GM19351 (cell line): ENCODE data around the gene MSN.
"Not testable (repeated sequence)": the region's sequence is repeated elsewhere in the genome, so short reads cannot be mapped to it uniquely, and the experiment has no call there.

ENCODE experiments used
- ATAC-seq: cut with Tn5 transposase; IDR thresholded peaks from one replicate; pipeline ENCODE4 v1.9.1; 2021; ENCODE audit warnings: mild to moderate bottlenecking, moderate library complexity; ENCODE audit not compliant: unreplicated experiment

MSN gene

DNA sequence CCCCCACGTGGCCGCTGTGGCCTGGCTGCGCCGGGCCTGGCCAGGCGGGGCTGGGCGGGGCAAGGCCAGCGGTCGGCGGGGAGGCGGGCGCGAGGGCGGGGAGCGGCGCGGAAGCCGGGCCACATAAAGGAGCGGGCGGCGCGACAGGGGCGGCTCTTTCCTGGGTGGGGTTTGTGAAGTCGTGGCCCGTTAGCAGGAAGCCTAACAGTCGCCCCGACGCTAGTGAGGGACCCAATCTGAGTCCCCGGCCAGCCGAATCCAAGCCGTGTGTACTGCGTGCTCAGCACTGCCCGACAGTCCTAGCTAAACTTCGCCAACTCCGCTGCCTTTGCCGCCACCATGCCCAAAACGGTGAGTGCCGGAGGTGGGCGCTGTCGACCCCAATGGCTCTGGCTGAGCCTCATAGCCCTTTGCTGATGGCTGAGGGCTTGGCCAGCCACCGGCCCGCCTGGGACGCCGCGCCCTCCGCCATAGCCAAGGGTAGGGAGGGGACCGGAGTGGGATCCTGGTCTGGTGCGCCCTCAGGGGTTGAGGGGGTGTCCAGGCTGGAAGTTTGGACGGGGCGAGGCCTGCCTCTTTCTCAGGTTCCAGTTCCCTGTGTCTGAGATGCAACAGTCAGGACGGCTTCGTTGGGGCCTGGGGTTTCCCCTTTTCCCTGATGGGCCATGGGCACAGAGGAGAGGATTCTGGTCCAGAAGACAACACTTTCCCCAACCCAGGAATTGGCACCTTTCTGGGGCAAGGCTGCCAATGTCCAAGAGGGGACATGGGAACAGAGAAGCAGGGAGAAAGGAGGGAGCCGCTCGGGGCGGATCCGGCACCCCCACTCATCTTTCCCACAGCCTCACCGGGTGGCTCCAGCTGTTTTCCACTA, at the start of gene MSN:
Gene MSN, plus strand, starts transcription at position 152 of the 874 bp plus-strand sequence. Its CDS starts 188 bp downstream, at position 340.
- ATAC-seq = peak; percentile 78

DNA sequence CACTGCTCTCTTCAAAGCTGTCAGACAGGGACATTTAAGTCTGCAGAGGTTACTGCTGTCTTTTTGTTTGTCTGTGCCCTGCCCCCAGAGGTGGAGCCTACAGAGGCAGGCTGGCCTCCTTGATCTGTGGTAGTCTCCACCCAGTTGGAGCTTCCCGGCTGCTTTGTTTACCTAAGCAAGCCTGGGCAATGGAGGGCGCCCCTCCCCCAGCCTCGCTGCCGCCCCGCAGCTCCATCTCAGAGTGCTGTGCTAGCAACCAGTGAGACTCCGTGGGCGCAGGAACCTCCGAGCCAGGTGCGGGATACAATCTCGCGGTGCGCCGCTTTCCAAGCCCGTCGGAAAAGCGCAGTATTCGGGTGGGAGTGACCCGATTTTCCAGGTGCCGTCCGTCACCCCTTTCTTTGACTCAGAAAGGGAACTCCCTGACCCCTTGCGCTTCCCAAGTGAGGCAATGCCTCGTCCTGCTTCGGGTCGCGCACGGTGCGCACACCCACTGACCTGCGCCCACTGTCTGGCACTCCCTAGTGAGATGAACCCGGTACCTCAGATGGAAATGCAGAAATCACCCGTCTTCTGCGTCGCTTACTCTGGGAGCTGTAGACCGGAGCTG, 47.3 kb upstream of the MSN start:
- ATAC-seq = not testable (repeated sequence)

DNA sequence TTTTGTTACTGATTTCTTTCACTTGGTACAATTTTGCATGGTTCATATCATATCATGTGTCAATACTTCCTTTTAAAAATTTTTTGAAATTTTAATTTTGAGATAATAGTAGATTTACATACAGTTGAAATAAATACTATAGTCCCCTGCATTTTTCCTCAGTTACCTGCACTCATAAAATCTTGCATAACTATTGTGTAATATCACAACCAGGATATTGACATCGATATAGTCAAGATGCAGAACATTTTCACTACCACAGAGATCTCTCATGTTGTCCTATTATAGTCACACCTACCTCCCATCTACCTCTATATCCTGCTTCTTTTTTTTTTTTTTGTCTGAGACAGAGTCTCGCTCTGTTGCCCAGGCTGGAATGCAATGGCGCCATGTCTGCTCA, 36.7 kb upstream of the MSN start:
- no peak for ATAC-seq

DNA sequence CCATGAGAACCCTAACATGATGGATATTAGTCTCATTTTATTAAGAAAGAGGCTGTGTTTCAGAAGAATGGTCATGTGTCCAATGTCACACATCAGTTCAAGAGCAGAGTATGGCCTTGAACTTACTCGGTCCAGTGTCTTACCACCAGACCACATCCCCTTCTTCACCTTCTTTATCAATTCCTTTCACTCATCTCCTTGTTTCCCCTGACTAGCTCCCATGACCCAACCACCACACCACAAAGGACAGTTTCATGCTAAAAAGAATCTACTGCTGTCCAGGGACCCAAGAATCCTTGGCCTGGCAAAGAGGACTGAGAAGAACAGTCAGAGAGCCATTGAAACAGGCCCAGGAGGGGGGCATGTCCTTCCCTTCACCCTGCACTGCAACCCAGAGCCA, 33.6 kb upstream of the MSN start:
- ATAC-seq = no peak

GRCh38 chrX:65634732-65635131, 32.7 kb upstream of the MSN start:
- ATAC-seq = no peak

- ATAC-seq = no peak
Observed at GRCh38 chrX:65635378-65635777, 32.1 kb upstream of the MSN start.

DNA sequence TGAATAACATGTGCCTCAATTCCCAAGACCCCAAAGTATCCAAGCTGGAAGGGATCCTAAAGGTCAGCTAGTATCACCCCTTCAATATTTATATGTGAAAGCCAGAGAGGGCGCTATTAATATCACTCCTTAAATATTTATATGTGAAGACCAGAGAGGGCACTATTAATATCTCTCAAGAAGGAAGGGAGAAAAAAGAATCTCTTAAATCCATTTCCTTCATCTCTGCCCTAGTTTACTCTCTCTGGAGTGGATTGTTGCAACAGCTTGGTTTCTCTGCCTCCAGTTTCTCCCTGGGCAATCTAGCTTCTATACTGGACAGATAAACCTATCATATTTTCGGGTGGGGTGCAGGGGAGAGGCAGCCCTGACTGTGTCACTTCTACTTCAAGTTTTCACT, 31.6 kb upstream of the MSN start:
- no peak for ATAC-seq

DNA sequence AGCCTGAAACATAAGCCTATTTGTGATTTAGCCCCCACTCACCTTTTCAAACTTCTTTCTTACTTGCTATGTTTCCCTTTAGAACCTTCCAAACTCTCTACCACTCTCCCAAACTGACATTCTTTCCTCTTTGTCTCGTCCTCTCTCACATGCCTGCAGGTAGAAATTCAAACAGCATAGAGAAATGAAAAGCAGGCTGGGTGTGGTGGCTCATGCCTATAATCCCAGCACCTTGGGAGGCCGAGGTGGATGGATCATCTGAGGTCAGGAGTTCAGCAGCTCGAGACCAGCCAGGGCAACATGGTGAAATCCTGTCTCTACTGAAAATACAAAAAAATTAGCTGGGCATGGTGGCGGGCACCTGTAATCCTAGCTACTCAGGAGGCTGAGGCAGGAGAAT, 31.2 kb upstream of the MSN start:
- ATAC-seq = not testable (repeated sequence)

DNA sequence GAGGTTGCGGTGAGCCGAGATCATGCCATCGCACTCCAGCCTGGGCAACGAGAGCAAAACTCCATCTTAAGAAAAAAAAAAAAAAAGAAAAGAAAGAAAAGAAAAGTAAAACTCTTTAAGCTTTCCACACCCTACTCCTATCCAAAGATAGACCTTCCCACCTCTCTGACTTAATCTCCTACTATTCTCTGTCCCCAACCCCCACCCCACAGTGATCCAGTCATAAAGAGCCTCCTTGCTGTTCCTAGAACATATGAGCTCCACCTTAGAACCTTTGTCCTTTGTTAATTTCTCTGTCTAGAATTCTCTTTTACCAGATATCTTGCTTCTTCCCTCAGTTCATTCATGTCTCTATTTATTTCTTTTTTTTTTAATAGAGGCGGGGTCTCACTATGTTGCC, 30.1 kb upstream of the MSN start:
- ATAC-seq = no peak

DNA sequence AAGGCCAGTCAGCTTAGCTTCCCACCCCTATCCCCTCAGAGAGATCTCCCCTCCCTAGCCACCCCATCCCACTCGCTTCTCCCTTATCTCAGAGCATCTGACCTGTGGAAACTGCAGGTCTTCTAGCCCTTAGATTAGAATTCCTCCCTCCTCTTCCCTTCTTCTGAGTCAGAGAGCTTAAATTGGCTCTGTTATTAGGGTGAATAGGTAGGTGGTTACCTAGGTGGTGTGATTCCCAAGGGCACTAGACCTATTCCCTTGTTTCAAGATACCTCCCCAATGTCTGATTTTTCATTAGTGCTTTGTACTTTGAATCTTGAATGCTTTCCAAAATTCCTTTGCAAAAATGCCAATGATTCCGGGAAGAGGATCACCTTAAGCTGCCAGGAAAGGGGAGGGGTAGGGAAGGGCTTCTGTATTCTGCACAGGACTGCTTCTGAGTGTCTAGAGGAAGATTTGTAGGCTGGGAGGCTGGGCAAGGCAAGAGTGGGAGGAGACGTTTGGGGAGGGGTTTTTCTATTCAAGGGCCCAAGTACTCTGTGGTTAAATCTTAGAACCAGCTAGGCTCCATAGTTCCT, 24.5 kb upstream of the MSN start:
- no peak for ATAC-seq

DNA sequence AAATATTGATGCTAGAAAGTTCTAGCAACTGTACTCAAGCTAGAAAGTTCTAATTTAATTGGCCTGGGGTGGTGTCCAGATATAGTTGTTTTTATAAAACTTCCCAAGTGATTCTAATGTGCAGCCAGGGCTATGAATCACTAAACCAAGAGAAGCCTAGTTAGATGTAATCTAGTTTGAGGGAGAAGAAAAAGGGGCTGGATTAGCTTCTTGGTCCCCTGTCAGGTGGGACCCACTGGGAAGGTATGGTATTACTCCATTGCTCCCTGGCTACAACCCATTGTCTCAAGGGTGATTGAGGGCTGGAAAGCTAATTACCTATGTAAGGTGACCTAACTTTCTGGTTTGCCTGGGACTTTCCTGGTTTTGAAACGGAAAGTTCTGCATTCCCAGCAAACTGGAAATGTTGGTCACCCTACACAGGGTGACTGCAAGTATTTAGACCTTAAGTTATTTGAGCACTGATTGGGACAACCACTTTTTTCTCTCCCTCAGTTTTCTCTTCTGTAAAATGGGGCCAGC, 23.9 kb upstream of the MSN start:
- no peak for ATAC-seq

DNA sequence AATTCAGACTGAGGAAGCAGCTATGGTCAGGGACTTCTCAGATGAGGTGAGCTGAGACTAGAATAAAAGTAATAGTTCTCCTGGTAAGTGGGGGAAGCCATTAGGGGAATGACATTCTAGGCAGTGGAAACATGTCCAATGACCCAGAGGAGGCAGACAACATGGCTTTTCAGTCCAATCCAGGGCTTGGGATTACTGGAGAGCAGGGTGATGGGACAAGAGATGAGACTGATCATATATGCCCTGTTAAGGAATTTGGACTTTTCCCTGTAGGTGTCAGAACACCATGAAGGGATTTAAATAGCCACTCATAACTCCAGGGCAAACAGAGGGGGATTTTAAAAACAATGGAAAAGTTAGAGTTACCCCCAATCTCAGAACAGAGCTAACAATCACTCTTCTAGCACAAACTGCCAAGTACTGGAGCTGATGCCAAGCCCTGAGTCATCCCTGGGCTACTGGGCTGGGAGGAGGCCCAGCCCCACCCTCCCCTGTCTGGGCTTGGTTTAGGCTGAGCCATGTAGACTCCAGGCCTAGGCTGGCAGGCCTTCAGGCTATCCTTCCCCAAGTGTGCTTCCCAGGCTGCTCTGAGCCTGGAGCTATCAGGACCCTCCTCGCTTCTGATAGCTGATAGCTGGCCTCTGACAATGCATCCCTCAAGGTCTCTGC, 22.7 kb upstream of the MSN start:
- no peak for ATAC-seq

GRCh38 chrX:65647801-65648200, 19.7 kb upstream of the MSN start:
- no peak for ATAC-seq

GRCh38 chrX:65652098-65652497, 15.4 kb upstream of the MSN start:
- no peak for ATAC-seq

- not testable (repeated sequence) for ATAC-seq
Observed at GRCh38 chrX:65657009-65657441, 10.4 kb upstream of the MSN start.

DNA sequence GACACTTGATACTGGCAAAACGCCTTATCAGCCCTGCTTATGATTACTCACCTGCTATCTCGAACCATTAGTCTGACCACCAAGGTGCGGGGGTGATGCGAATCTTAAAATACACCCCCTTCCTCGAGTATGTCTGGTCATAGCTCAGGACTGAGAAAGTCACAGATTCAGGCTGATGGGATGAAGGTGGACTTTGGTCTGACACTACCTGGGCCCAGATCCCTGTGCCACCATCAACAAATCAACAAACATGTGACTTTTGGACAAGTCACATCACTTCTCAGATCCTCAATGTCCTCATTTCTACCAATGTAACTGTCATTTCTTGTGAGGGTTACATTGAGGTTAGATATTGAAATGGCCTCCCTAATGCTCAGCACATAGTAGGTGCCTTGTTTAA, 9.8 kb upstream of the MSN start:
- ATAC-seq = no peak

DNA sequence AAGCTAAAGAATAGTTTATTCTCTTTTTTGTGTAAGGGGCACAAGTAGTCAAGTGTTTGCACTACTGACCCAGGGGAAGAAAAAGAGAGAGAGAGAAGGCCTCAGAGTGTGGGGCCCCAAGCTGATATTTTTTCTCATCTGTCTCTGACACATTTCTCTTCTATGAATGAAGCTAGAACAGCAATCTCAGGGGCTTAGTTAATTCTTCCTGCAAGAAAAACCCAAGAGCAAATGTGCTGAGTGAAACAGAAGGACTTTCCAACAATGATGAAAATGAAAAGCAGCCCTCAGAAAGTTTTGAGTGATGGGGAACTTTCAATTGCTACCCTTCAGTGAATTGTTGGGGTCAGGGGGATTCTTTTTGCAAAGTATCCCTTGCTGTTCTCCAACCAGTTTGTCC, 9.2 kb upstream of the MSN start:
- ATAC-seq = no peak

DNA sequence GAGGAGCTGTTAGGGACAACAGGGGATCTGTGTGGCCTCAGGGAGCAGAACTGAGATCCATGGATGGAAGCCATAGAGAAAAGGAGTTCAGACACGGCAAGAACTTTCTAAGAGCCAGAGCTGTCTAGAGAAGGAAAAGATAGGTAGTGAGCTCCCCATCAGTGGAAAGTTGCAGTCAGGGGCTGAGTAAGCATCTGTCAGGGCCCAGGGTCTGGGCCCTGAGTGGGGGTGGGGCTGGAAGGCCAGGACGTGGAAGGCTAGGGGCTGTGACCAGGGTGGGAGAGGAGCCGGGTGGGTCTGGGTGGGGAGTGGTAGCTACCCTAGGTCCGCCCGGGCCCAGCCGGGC, 324 bp upstream of the MSN start:
- no peak for ATAC-seq

DNA sequence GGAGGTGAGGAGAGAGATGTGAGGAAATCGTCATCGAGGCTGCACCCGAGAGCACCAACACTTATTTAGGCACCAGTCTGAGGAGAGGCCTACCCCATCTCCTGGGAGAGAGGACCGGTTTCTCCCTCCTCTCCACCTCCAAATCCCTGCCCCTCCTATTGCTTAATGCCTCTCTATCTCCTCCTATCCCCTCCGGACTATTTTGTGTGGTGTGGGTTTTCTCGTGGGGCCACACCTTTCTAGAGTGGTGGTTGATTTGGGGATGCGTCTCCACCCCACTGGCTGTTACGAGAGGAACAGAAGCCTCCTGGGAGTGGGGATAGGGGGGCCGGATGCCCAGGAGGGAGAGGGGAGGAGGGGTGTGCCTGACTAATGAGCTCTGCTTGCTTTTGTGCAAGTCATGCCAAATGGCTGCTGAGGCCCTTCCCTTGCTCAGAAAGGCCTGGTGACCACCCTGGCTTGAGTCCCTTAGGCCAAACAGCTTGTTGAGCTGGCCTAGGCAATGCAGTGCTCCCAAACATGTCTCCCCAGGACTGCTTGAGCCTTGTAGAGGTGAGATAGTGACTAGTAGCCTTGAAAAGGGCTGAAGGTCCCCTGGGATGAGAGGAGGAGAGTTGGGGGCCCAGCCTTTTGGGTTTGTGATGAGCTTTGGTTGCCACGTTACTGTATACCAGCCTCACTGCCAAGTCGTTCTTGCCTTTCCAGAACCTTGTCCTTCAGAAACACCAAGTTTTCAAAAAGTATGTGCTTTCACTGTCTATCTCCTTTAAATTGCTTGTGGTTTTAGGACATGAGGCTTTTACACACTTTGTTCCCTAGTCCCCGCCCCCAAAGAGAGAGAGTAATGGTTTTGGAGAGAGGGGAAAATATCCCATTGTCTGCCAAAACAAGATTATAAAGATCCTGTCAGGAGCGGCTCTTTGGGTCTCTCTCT, 1.2 kb downstream of the MSN start:
- no peak for ATAC-seq

- ATAC-seq = no peak
Observed at GRCh38 chrX:65671286-65671685, 3.8 kb downstream of the MSN start.
